NCI-H2196 treated with DMSO at 0.1 percent for 48 hours (cell line): ENCODE measurements around the gene HNF4A.
A peak's percentile ranks its signal among the peaks of the same experiment; 100 is the strongest.
"Not testable (repeated sequence)": the region's sequence is repeated elsewhere in the genome, so short reads cannot be mapped to it uniquely, and the experiment has no call there.

ENCODE experiments used
- DNase-seq: peaks from one replicate; lab custom pipeline; 2025; ENCODE audit not compliant: unreplicated experiment; lab: John Stamatoyannopoulos, UW

HNF4A gene

GRCh38 chr20:44345147-44345546 lies 10.4 kb upstream of the HNF4A start:
- no peak for DNase-seq

- not testable (repeated sequence) for DNase-seq
Observed at GRCh38 chr20:44345941-44346340, 9.6 kb upstream of the HNF4A start.

- no peak for DNase-seq
Observed at GRCh38 chr20:44348168-44348659, 7.3 kb upstream of the HNF4A start.

- no peak for DNase-seq
Observed at GRCh38 chr20:44349349-44349748, 6.2 kb upstream of the HNF4A start.

GRCh38 chr20:44350567-44350966 lies 4.9 kb upstream of the HNF4A start:
- no peak for DNase-seq

GRCh38 chr20:44354979-44355497 lies 461 bp upstream of the HNF4A start:
- no peak for DNase-seq

GRCh38 chr20:44356353-44356723 lies 839 bp downstream of the HNF4A start:
- DNase-seq = no peak

- no peak for DNase-seq
Observed at GRCh38 chr20:44357020-44357419, 1.5 kb downstream of the HNF4A start.

DNA sequence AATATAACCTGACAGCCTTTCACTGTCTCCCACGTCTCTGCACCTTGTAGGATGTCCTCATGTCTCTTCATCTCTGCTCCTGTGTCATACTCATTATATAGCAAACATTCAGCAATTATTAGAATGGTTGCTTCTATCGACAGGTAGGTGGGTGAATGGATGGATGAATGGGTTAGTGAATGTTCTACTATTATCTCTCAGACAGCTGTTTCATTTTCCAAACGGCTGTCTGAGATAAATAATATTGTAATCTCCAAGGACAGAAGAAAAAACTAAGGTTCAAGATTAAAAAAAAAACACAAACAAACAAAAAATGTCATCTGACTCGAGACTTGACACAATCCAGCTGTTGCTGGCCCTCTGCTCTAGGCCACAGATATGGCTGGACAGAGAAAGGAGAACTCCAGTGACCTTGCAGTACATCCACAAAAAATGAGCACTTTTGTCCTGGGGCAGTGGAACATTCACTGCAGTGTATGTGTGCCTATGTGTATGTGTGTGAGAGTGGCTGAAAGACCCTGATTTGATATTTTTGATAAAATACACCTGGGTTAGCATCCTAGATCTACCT lies 2.1 kb downstream of the HNF4A start:
- DNase-seq = no peak

DNA sequence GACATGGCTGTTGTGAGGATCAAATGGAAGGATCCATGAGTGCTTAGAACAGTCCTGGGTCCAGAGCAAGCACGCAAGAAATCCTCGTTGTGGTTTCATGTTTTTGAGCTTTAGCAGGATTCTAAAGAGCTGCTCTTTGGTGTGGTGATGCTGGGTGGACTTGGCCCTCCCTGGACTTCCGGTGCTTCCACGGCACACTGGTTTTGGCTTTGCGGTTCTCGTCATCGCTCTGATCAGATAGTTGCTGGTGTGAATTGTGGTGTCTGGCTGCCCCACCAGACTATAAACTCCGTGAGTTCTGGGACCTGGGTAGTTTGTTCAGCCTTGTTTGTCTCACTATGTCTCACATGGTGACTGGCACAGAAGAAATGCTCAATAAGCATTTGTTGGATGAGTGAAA lies 3.3 kb downstream of the HNF4A start:
- DNase-seq = no peak

- DNase-seq = no peak
Observed at GRCh38 chr20:44360221-44360620, 4.7 kb downstream of the HNF4A start.

DNA sequence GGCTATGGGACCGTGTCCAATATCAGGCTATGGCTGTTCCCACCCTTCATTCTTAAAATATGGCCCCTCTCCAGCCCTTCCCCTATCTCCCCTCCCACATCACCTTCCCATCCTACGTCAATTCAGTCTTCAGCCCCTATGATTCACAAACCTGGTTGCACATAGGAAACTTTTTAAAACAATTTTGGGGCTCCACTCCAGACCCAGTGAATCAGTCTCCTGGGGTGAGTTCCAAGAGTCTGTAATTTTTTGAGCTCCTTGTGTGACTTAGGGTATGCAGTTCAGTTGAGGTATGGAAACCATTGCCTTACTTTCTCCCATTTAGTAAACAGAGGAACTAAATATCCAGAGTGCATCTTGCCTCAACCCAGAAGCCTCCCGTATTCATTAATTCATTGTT lies 5.5 kb downstream of the HNF4A start:
- DNase-seq = no peak

- no peak for DNase-seq
Observed at GRCh38 chr20:44362466-44362940, 7.0 kb downstream of the HNF4A start.

- DNase-seq = no peak
Observed at GRCh38 chr20:44364068-44364467, 8.6 kb downstream of the HNF4A start.

GRCh38 chr20:44364780-44365179 lies 9.3 kb downstream of the HNF4A start:
- no peak for DNase-seq

DNA sequence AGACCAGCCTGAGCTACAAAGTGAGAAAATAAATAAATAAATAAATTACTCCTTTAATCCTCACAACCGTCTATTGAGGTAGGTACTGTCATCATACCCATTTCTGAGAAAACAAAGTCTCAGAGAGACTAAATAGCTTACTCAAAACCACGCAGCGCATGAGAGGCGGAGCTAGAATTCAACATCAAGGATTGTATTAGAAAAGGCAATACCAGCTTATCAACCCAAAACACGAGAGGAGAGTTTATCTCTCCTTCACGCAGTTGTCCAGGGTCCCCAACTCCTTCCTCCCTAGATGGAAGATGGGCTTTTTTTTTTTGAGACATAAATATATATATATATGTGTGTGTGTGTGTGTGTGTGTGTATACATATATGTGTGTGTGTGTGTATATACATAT lies 12.2 kb downstream of the HNF4A start:
- DNase-seq = no peak

DNA sequence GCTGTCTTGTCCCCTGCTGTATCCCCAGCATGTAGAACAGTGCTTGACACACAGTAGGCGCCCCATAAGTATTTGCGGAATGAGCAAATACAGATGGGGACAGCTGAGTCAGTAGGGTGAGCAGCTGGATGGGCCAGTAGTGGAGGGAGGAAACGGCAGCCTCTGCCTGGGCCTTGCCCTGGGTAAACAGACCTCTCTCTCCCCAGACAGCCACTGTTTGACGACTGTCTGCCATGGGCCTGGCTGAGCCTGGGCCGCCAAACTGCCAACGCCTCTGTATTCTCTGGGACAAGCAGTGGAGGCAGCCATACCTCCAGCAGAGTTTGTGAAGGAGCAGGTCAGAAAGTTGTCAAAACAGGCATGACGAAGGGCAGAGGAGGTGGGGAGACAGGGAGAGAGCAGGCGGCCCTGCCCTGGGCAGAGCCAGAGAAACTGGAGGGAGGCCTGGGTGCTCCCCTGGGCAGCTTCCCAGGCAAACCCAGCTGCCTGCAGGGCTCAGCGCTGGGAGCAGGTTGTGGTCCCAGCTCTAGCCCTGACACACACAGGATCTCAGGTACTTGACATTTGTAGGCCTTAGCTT lies 15.2 kb downstream of the HNF4A start:
- no peak for DNase-seq

- no peak for DNase-seq
Observed at GRCh38 chr20:44382641-44383040, 27.1 kb downstream of the HNF4A start.

GRCh38 chr20:44384423-44385027 lies 29.0 kb downstream of the HNF4A start:
- no peak for DNase-seq

- DNase-seq = peak; percentile 72
Observed at GRCh38 chr20:44388466-44389023, 33.0 kb downstream of the HNF4A start.

DNA sequence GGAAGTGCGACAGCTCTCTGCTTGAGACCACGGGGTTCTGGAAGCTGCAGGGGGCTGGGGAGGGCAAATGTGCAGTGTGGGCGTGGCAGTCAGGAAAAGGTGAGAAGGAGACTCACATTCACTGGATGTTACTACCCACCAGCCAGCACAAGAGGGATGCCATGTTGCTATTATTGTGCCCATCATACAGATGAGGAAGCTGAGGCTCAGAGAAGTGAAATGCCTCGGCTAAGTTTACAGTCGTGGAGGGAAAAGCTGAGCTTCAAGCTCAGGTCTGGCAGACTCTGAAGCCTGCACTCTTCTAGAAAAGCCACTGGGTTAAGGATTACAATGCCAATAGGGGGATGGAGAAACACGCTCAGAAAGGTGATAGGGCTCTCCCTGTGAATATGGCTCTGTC lies 34.4 kb downstream of the HNF4A start:
- no peak for DNase-seq

GRCh38 chr20:44390280-44390679 lies 34.8 kb downstream of the HNF4A start:
- DNase-seq = no peak
